H1 (cell line): ENCODE data around the gene C19orf47. TPM values are rescaled to one million over a fixed set of nuclear protein-coding genes. Genes with fewer than 3 reads are reported as not detected.

Experiments
- EGR1 ChIP-seq: IDR thresholded peaks from 2 replicates; pipeline ENCODE4 v1.6.1; 2011; ENCODE audit warnings: low read depth, low read length, borderline replicate concordance
- HDAC2 ChIP-seq, 2 experiments: fragments of 300-600 bp in 1 of 2; sonication (generic) in 1 of 2; IDR thresholded peaks; 2 replicates each; pipeline ENCODE4 v1.6.1; 2011 to 2012; ENCODE audit warnings: low read depth in 2 of 2, low read length in 2 of 2, mild to moderate bottlenecking in 2 of 2, moderate library complexity in 2 of 2, borderline replicate concordance in 1 of 2, inconsistent platforms in 1 of 2
- SAP30 ChIP-seq: fragments of 300-600 bp; sonication (generic); IDR thresholded peaks from 2 replicates; pipeline ENCODE4 v1.7.1; 2012; ENCODE audit warnings: low read length, moderate library complexity, mild to moderate bottlenecking, inconsistent platforms; ENCODE audit not compliant: insufficient read depth, insufficient replicate concordance
- polyA plus RNA-seq, 7 experiments: library from polyadenylated mRNA; depleted of rRNA in 3 of 7; stranded (reverse) in 5 of 7; unstranded in 2 of 7; fragments of >200 nt in 5 of 7; fragments of 200-250 nt in 2 of 7; gene quantifications; 1 replicate in 5 of 7; 2 replicates in 1 of 7; 4 replicates in 1 of 7; pipeline versions ENCODE4 v1.2.1 to v1.2.3, GENCODE V29; 2011 to 2013; ENCODE audit warnings: missing spikeins in 2 of 7, mixed read lengths in 2 of 7
- total RNA-seq: library from RNA; stranded (reverse); fragmentation: NEBNext Ultra II Directional; extraction: Animal tissue kit (Norgen Biotek cat#: 25700); gene quantifications from 2 replicates; pipeline ENCODE4 v1.2.1, GENCODE V29; 2021

The C19orf47 gene
- total and polyA plus RNA-seq, 2 of the 8 experiments (the other 6 are each of a cell fraction or from before 2014, with no cell fraction given), result 17.8 to 27.3 TPM

DNA sequence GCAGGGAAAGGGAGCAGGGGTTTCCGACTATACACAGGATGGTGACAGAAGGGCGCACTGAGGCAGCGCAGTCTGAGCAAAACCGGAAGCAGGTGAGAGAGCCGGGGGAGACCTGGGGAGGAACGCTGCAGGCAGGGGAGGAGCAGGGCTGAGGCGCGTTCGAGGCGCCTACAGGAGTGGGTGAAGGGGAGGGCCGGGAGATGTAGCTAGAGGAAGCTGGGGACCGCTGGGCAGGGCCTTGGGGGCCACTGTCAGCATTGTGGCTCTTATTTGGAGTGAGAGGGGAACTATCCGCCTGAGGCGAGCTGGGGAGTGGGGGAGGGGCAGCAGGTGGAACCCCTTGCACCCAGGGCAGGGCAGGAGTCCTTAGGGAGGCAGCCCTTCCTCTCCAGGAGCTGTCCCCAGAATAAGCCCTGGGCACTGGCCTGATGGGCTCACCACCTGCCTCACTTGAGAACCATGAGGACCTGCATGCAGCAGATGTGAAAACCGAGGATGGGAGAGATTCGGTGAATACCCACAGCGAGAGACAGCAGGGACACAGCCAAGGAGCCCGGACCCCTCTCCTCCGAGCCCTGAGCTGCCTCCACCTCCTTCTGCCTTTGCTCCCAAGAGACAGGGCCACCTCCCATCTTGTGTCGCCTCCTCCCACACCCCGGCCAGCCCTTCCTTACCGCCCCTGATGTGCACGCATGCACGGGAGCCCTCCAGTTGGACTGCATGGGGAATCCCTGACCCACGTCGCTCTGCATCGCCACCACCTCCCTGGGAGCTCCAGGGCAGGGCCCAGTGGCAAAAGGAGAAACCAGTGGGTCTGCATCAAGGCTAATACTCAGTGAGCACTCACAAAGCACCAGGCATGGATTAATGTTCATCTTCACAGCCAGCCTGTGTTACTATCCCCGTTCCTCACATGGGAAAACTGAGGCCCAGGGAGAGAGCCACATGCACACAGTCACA is 73.3 kb downstream of the C19orf47 start (continued):
- TF ChIP-seq HDAC2 (IDR thresholded peaks at IDR 0.05; ENCODE audit: borderline replicate concordance in 1 of 2, low read depth in 2 of 2, low read length in 2 of 2) (no peak), EGR1 (no peak), SAP30 (no peak)
